Osteoblast (primary cell): ENCODE measurements around the gene DCLK2. TPM values are rescaled to one million over a fixed set of nuclear protein-coding genes. Genes with fewer than 3 reads are reported as not detected.

Source experiments
- DNase-seq: peaks from one replicate; pipeline ENCODE4 v3.0.0; 2011; ENCODE audit warnings: low spot score, mixed read lengths; ENCODE audit not compliant: insufficient read length; ENCODE audit errors: missing footprints
- H2AFZ ChIP-seq: 2 replicates; pipeline ENCODE4 v1.6.0; 2011; ENCODE audit warnings: mild to moderate bottlenecking, low read length
- H3K27ac ChIP-seq: 2 replicates; pipeline ENCODE4 v1.5.1; 2011; ENCODE audit warnings: mild to moderate bottlenecking, low read depth, low read length, moderate library complexity
- H3K27me3 ChIP-seq: 2 replicates; pipeline ENCODE4 v1.6.0; 2012; ENCODE audit warnings: mild to moderate bottlenecking, control low read depth, inconsistent platforms, low read length, moderate library complexity; ENCODE audit not compliant: insufficient read depth
- H3K36me3 ChIP-seq: 2 replicates; pipeline ENCODE4 v1.5.1; 2011; ENCODE audit warnings: mild to moderate bottlenecking, low read length, control low read depth, moderate library complexity; ENCODE audit not compliant: insufficient read depth
- H3K4me1 ChIP-seq: 2 replicates; pipeline ENCODE4 v1.5.1; 2011; ENCODE audit warnings: mild to moderate bottlenecking, low read length, control low read depth, moderate library complexity; ENCODE audit not compliant: insufficient read depth
- H3K4me2 ChIP-seq: 2 replicates; pipeline ENCODE4 v1.6.0; 2011; ENCODE audit warnings: mild to moderate bottlenecking, low read length; ENCODE audit not compliant: insufficient read depth
- H3K4me3 ChIP-seq: fragments of 200-600 bp; sonication (generic); 3 replicates; pipeline ENCODE4 v1.5.1; 2012; ENCODE audit warnings: mild to moderate bottlenecking, low read length, inconsistent platforms; ENCODE audit not compliant: insufficient read depth
- H3K79me2 ChIP-seq: 2 replicates; pipeline ENCODE4 v1.6.0; 2012; ENCODE audit warnings: mild to moderate bottlenecking, low read length, control low read depth, inconsistent platforms; ENCODE audit not compliant: insufficient read depth
- H3K9me3 ChIP-seq: 2 replicates; pipeline ENCODE4 v1.5.1; 2011; ENCODE audit warnings: low read depth, low read length, control low read depth
- H4K20me1 ChIP-seq: 2 replicates; pipeline ENCODE4 v1.6.0; 2012; ENCODE audit warnings: mild to moderate bottlenecking, low read length, control low read depth; ENCODE audit not compliant: insufficient read depth
- CTCF ChIP-seq: IDR thresholded peaks from 2 replicates; pipeline ENCODE4 v1.5.1; 2011; ENCODE audit warnings: mild to moderate bottlenecking, low read depth, low read length, moderate library complexity; ENCODE audit errors: extremely low read depth
- total RNA-seq: library from RNA; depleted of rRNA; stranded (reverse); fragments of >200 nt; gene quantifications from 2 replicates; pipeline ENCODE4 v1.2.3, GENCODE V29; 2012

DCLK2 gene
- total RNA-seq, 1 donor, result 11.6 TPM

DNA sequence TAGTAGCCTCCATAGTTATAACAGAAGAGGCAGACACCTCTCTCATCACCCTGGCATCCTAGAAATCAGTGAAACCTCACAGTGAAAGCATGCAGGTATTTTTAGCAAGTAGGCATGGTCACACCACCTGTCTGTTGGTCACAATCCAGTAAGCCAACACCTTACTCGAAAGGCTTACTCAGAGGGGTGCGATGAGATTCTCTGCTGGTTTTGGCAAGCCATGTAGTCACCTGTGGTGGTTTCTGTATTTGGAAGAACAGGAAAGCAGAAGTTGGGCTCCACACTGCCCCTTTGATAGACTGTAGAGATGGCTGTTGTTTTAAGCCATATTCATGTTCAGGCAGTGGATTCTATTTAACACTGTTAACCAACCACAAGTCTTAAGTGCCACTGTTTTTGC, 134.7 kb downstream of the DCLK2 start:
- Histone ChIP-seq H2AFZ (no peak overlapping the region), H3K27ac (no peak overlapping the region)
- no peak for DNase-seq

DNA sequence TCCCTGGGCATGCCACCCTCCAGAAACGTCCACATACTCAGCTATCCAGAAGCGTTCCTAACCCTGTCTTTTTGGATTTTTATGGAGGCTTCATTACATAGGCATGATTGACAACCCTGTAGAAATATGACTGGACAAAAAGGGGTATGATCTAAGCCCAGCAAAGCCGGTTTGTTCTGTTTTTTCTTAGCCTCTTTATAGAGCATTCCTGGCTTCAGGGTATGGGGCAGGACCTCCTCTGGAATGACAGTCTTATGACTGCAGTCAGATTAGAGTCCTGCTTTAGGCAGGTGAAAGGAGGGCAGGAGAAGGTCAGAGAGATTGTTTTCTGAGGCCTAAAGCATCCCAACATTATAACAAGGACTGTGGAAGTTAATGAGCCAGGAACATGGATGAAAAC, 137.4 kb downstream of the DCLK2 start:
- TF ChIP-seq CTCF, result no peak
- Histone ChIP-seq H3K27ac (no peak overlapping the region), H2AFZ (no peak overlapping the region), H3K4me2 (no peak overlapping the region), H3K36me3 (peaks cover 4% of the 10 kb centered on the region), H3K79me2 (no peaks in the 10 kb centered on the region), H3K4me1 (peaks cover 30% of the 10 kb centered on the region), H3K27me3 (no peaks in the 10 kb centered on the region), H3K9me3 (no peaks in the 10 kb centered on the region), H4K20me1 (no peaks in the 10 kb centered on the region), H3K4me3 (no peak overlapping the region)
- DNase-seq, result no peak

More for the DNA sequence above, 134.7 kb downstream of the DCLK2 start:
- H3K4me2 ChIP-seq, result no peak overlapping the region
- TF ChIP-seq CTCF, result no peak
- H4K20me1 ChIP-seq, result no peaks in the 10 kb centered on the region
- no peak overlapping the region for H3K4me3 ChIP-seq
- no peaks in the 10 kb centered on the region for H3K9me3 ChIP-seq
- H3K27me3 ChIP-seq, result no peaks in the 10 kb centered on the region
- peaks cover 22% of the 10 kb centered on the region for H3K4me1 ChIP-seq
- H3K79me2 ChIP-seq, result no peaks in the 10 kb centered on the region
- H3K36me3 ChIP-seq, result peaks cover 4% of the 10 kb centered on the region

DNA sequence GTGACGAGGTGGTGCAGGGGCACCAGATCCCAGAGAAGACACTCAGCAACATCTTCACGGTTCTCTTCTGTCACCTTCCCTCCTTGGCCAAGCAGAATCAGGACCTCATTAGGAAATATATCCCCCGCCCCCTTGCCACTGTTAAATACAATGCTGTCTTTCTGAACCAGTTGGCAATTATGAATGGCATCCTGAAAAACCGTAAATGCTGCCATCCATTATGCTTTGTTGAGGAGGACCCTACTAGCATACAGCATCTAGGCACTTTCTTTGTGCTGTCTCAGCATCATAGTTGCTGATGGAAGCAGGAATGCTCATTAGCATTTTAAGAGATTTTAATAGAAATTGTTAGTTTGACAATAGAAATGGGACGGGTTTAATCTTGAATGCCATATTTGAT, 138.5 kb downstream of the DCLK2 start:
- no peak overlapping the region for H2AFZ ChIP-seq
- no peak for DNase-seq
- no peaks in the 10 kb centered on the region for H3K79me2 ChIP-seq
- no peak for TF ChIP-seq CTCF
- no peak overlapping the region for H3K4me3 ChIP-seq
- H3K27me3 ChIP-seq, result no peaks in the 10 kb centered on the region
- peaks cover 25% of the 10 kb centered on the region for H3K4me1 ChIP-seq
- no peak overlapping the region for H3K27ac ChIP-seq
- H3K4me2 ChIP-seq, result no peak overlapping the region
- peaks cover 4% of the 10 kb centered on the region for H3K36me3 ChIP-seq
- no peaks in the 10 kb centered on the region for H4K20me1 ChIP-seq
- no peaks in the 10 kb centered on the region for H3K9me3 ChIP-seq

GRCh38 chr4:150217192-150217591, 138.9 kb downstream of the DCLK2 start:
- DNase-seq, result peak; percentile 86
- peak; percentile 59 for TF ChIP-seq CTCF
- Histone ChIP-seq H3K4me3 (no peak overlapping the region), H3K79me2 (no peaks in the 10 kb centered on the region), H2AFZ (peak overlapping the region; percentile 44), H3K36me3 (peaks cover 5% of the 10 kb centered on the region), H3K27me3 (no peaks in the 10 kb centered on the region), H4K20me1 (no peaks in the 10 kb centered on the region), H3K27ac (peak overlapping the region; percentile 52), H3K4me1 (peaks cover 20% of the 10 kb centered on the region), H3K9me3 (no peaks in the 10 kb centered on the region), H3K4me2 (peak overlapping the region; percentile 27)
